Activated CD4-positive, CD25-positive, alpha-beta regulatory T cell treated with anti-CD3 and anti-CD28 coated beads, Interleukin-2, amount 50 U/mL, for 24 hours (primary cell): ENCODE measurements around the gene LCA5L.
"Not testable (repeated sequence)": the region's sequence is repeated elsewhere in the genome, so short reads cannot be mapped to it uniquely, and the experiment has no call there.

Experiments used
- ATAC-seq, 2 donors: fragments of 150-1000 bp; cut with Tn5 transposase; one replicate each; pipeline ENCODE4 v1.10.0; 2021; ENCODE audit warnings: mild to moderate bottlenecking in 1 of 2, moderate library complexity in 1 of 2

Gene LCA5L

DNA sequence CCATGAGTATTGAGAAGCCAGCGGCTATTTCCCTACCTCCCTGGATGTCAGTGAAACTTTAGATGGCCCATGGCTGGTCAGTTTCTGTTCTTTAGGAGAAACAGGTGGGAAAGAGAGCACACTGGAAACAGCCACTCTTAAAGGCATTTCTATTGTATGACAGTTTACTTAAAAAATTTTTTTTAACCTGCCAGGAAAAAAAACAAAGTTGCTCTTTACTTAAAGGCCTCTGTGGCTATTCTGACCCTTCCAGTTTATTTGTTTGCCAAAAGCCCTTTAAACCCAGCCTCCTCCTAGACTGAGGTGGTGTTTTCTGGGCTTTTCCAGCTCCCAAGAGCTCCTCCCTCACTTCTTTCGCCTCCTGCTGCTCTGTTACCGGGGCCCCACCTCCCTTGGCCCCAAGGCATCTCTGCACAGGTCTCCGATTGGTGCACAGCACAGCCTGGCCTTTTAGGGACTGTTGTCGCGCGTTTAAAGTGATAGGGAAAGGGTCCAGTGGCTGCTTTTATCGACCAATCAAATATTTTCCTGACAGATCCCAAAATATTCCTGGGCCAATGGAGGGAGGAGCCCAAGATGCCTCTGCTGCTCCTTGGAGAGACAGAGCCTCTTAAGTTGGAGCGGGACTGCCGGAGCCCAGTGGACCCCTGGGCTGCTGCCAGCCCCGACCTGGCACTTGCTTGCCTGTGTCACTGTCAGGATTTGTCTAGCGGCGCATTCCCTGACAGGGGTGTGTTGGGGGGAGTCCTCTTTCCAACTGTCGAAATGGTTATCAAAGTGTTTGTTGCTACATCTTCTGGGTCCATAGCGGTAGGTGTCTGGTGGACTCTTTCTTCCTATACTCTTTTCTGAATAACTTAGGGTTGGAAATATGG is 6.0 kb upstream of the LCA5L start, which contains the start of gene SH3BGR:
SH3BGR (plus strand) TSS at position 639 of the 875 bp plus-strand sequence; CDS start at position 766, 127 bp downstream.
- no peak for ATAC-seq

- no peak for ATAC-seq
Observed at GRCh38 chr21:39447264-39447663, 1.7 kb upstream of the LCA5L start.

- no peak for ATAC-seq
Observed at GRCh38 chr21:39444421-39445180, 977 bp downstream of the LCA5L start.

- peak; percentile 27 to 30 for ATAC-seq
Observed at GRCh38 chr21:39441502-39442475, 3.8 kb downstream of the LCA5L start.

GRCh38 chr21:39439232-39439631 is 6.3 kb downstream of the LCA5L start:
- ATAC-seq = no peak

- no peak for ATAC-seq
Observed at GRCh38 chr21:39434950-39435349, 10.6 kb downstream of the LCA5L start.

- ATAC-seq = no peak
Observed at GRCh38 chr21:39430954-39431353, 14.6 kb downstream of the LCA5L start.

DNA sequence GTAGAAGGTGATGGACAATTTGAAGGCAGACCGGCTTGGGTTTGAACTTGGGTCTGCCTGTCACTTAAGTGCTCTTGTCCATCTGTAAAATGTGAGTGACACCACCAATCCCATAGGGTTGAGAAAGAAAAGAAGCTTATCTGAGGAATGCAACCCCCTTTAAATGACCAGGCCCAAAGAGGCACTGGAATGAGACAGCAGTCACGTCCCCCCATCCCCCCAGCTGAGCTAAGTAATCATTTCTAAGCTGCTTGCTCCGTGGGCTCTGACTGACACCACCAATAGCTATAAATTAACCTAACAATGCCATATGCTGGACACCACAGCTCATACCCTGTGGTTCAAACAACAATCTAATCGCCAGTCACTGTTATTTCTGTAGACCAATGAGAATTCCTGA is 15.1 kb downstream of the LCA5L start:
- ATAC-seq = no peak

DNA sequence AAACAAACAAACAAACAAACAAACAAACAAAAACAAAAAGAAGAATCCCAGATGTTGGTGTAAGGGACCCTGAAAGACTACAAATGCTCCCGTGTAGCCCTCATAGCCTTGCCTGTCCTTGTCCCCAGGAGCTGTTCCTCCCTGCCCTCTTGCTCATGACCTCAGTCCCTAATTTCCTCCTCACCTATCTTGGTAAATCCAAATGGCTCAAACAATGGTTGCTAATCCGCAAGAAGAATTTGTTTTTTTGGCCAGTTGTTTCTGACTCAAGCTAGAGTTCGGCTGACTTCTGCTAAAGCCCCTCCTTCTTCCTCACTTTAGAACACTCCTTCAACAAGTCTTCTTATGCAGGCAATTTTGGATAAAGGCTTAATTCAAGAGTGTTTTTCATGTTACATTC is 15.6 kb downstream of the LCA5L start:
- no peak for ATAC-seq

DNA sequence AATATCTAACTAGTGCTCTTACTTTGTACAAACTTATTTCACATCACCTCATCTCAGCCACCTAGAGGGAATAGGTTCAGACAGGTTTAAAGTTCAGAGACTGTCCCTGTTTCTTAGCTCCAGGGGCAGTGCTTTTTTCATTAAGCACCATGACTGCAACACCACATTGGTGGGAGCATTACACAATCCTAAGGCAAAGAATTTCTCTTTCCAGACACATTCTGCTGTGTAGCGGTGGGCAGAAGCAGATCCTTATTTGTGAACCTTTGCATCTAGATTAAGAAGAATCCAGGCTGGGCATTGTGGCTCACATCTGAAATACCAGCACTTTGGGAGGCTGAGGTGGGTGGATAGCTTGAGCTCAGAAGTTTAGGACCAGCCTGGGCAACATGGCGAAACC is 16.1 kb downstream of the LCA5L start:
- no peak for ATAC-seq

DNA sequence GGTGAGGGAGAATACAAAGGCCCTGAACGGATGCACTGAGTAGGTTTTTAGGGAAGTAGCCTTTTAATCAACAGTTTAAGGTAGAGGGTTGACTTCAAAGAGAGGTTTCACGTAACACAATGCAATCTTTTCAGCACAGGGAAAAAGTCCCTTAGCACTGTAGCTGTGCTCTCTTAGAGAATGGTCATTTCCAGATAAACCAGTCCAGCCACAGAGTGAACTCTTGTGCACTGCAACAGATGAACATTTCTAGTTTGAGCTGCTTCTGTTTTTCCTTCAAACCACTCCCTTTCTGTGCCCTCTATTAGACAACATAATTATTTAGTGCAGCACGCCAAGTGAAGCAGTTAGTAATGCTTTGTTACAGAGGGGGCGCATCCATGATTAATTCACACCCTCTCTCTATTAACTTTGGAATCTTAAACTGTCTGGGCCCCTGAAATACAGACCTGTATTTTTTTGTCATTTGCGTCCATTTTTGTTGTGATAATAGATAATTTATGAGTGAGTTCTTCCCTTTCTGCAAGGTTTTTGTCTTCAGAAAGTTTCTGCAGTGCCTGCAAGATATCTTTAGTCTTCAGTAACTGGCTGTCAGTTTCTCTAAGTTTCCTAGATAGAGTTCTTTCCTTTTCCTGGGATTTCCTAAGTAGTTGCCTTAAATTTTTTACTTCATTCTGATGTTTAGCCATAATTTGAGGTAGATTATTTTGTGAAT is 22.9 kb downstream of the LCA5L start:
- ATAC-seq = no peak

GRCh38 chr21:39419204-39419603 is 26.4 kb downstream of the LCA5L start:
- ATAC-seq = not testable (repeated sequence)

DNA sequence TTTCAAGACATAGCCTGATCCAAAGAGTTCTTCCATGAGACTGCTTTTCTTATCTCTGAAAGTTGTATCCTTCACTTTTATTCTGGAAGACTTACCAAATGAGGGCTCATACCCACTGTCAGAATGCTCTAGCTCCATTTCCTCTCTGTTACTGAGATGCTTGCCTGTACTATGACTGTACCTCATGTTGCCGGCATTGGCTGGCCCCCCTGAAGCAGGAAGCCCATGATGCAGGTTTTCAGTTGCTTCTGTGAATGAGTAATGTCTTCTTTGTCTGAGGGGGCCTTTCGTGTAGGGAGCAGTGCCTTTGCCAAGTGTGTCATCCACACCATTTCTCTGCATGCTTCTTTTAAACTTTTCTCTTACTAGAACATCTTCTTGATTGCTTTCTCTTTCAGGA is 39.5 kb downstream of the LCA5L start:
- no peak for ATAC-seq

DNA sequence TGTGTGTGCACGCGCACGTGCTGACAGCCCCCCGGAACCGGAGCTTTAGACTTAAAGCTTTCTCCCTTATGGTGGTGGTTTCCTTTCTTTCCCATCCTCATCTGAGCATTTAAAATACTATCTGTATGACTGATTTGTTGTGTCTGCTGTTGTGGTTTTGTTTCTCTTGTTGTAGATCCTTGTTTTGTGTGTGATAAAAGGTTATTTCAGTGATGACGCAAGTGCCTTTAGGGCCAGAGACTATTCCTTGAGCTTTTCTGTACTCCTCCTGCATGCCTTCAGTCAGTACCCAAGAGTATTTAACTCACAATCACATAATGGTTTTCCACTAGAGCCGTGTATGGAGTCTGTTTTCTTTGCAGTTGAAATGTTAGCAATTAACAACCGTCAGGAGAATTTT is 45.4 kb downstream of the LCA5L start:
- ATAC-seq = no peak

GRCh38 chr21:39397646-39398385 is 47.8 kb downstream of the LCA5L start:
- ATAC-seq = no peak

- no peak for ATAC-seq
Observed at GRCh38 chr21:39392981-39393380, 52.6 kb downstream of the LCA5L start.

GRCh38 chr21:39390212-39390765 is 55.3 kb downstream of the LCA5L start:
- ATAC-seq = no peak

GRCh38 chr21:39388811-39389155 is 56.8 kb downstream of the LCA5L start:
- ATAC-seq = no peak

DNA sequence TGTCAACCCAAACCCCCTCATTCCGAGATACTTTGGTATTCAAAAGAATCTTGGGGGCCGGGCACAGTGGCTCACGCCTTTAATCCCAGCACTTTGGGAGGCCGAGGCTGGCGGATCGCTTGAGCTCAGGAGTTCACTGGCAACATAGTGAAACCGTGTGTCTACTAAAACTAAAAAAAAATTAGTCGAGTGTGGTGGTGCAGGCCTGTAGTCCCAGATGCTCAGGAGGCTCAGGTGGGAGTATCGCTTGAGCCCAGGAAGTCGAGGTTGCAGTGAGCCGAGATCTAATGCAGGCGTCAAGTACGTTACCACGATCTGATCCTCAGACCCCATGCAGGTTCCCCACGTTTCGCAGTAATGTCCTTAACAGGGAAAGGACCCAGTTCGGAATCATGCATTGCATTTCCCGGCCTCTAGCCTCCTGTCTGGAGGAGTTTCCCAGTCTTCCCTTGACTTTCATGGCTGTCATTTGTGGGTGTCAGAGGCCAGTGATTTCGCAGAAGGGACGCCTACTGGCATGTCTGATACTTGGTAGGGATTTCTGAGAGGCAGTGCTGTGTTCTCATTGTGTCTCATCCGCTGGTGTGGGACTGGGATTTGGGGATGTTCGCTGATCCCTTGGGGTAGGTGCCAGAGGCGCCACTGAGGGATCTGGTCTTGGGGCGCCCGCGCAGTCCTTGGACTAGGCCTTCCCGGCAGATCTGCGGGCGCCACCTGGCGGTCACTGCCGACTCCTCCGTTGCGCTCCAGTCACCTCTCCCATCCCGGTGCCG is 57.4 kb downstream of the LCA5L start:
- peak; percentile 87 to 88 for ATAC-seq

DNA sequence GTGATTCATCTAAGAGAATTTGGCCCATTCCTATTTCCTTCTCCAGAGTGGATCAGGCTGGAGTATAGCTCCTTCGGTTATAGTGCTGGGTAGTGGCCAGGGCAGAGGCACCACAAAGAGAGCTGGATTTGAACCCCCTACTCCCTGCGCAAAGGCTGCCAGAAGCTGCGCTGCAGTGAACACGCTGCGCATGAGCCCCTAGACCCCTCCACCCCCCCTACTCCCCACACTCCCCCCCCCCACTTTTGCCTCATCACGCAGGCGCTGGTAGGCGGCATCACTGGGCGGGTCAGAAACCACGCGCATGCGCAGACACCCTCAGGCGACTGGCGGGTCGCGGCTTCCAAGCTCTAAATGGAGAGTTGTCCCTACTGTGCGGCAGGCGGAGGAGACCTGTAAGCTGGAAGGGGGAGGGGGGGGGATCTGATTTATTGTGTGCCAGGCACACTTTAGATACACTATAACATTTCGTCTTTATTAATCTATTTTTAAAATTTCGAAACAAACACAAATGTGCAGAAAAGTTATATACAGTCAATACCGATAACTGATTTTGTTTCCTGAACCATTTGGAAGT is 58.0 kb downstream of the LCA5L start:
- peak; percentile 34 to 49 for ATAC-seq
